Tibial artery (tissue), 4 donors: ENCODE data around the gene ADGRG2.

Experiments used
- DNase-seq, 2 donors: peaks; one replicate each; pipeline ENCODE4 v3.0.0-alpha.2; 2019
- H3K27ac ChIP-seq, 2 donors: fragments of 200-600 bp; sonication (generic) in 1 of 2; 1 replicate in 1 of 2; 2 replicates in 1 of 2; pipeline ENCODE4 v1.5.1; 2018 to 2019; ENCODE audit warnings: mild to moderate bottlenecking in 1 of 2
- H3K27me3 ChIP-seq, 2 donors: fragments of 200-600 bp; sonication (generic) in 1 of 2; one replicate each; pipeline versions ENCODE4 v1.5.1 to v1.6.0; 2016 to 2019
- H3K36me3 ChIP-seq, 3 donors: fragments of 200-600 bp; sonication (generic) in 2 of 3; one replicate each; pipeline ENCODE4 v1.5.1; 2016 to 2019; ENCODE audit warnings: mild to moderate bottlenecking in 2 of 3
- H3K4me1 ChIP-seq, 4 donors: fragments of 200-600 bp; sonication (generic) in 2 of 4; 1 replicate in 3 of 4; 2 replicates in 1 of 4; pipeline ENCODE4 v1.5.1; 2016 to 2019
- H3K4me3 ChIP-seq, 2 donors: fragments of 200-600 bp; sonication (generic) in 1 of 2; 1 replicate in 1 of 2; 2 replicates in 1 of 2; pipeline ENCODE4 v1.5.1; 2018 to 2019; ENCODE audit warnings: mild to moderate bottlenecking in 2 of 2
- H3K9me3 ChIP-seq, 3 donors: fragments of 200-600 bp; sonication (generic) in 1 of 3; one replicate each; pipeline ENCODE4 v1.5.1; 2016 to 2019
- CTCF ChIP-seq, 2 experiments: fragments of 200-600 bp in 1 of 2; fragments of 450-650 bp in 1 of 2; IDR thresholded peaks; one replicate each; pipeline ENCODE4 v1.5.1; 2017 to 2019; ENCODE audit warnings: antibody characterized with exemption in 2 of 2, mild to moderate bottlenecking in 1 of 2, moderate library complexity in 1 of 2
- intact Hi-C: fragments of 100-400 bp; cut with DNase I; formaldehyde crosslinking; loops from one replicate; pipeline ENCODE4 v1.15.0; 2023; ENCODE audit warnings: low total_unique reads

Gene ADGRG2

GRCh38 chrX:19046343-19047215 is 75.7 kb downstream of the ADGRG2 start:
- Histone ChIP-seq H3K27ac (no peak overlapping the region), H3K4me3 (no peak overlapping the region), H3K27me3 (no peaks in the 10 kb centered on the region), H3K4me1 (no peaks in the 10 kb centered on the region), H3K36me3 (no peaks in the 10 kb centered on the region), H3K9me3 (no peaks in the 10 kb centered on the region)
- no peak for DNase-seq
- intact Hi-C loops: loop anchor here (5.0 kb wide), 1 partner anchor 1716 kb away; no protein-coding TSS in a partner anchor
- TF ChIP-seq CTCF (IDR thresholded peaks at IDR 0.05): no peak

- Histone ChIP-seq H3K9me3 (no peaks in the 10 kb centered on the region), H3K4me1 (no peaks in the 10 kb centered on the region), H3K27me3 (no peaks in the 10 kb centered on the region), H3K36me3 (no peaks in the 10 kb centered on the region), H3K27ac (no peak overlapping the region), H3K4me3 (no peak overlapping the region)
- DNase-seq: no peak
- peak; percentile 6 to 14 for TF ChIP-seq CTCF (IDR thresholded peaks at IDR 0.05)
- intact Hi-C loops: no loop called here
These were observed 81.9 kb downstream of the ADGRG2 start for GRCh38 chrX:19040373-19040772.

- intact Hi-C loops: no loop called here
- DNase-seq: no peak
- no peaks in the 10 kb centered on the region for H3K9me3 ChIP-seq
These were observed 88.2 kb downstream of the ADGRG2 start for GRCh38 chrX:19034025-19034424.

GRCh38 chrX:19030805-19031204 is 91.5 kb downstream of the ADGRG2 start:
- H3K4me1 ChIP-seq: no peaks in the 10 kb centered on the region
- DNase-seq: no peak
- no peak overlapping the region for H3K27ac ChIP-seq
- H3K9me3 ChIP-seq: no peaks in the 10 kb centered on the region
- no peak for TF ChIP-seq CTCF (IDR thresholded peaks at IDR 0.05)
- no peak overlapping the region for H3K4me3 ChIP-seq
- no peaks in the 10 kb centered on the region for H3K36me3 ChIP-seq
- H3K27me3 ChIP-seq: no peaks in the 10 kb centered on the region
- intact Hi-C loops: no loop called here

More at GRCh38 chrX:19034025-19034424, 88.2 kb downstream of the ADGRG2 start:
- Histone ChIP-seq H3K4me3 (no peak overlapping the region), H3K36me3 (no peaks in the 10 kb centered on the region), H3K27me3 (no peaks in the 10 kb centered on the region), H3K4me1 (no peaks in the 10 kb centered on the region), H3K27ac (no peak overlapping the region)
- TF ChIP-seq CTCF (IDR thresholded peaks at IDR 0.05): no peak

GRCh38 chrX:19028560-19028959 is 93.7 kb downstream of the ADGRG2 start:
- Histone ChIP-seq H3K9me3 (no peaks in the 10 kb centered on the region), H3K4me1 (no peaks in the 10 kb centered on the region), H3K27me3 (no peaks in the 10 kb centered on the region), H3K4me3 (no peak overlapping the region), H3K27ac (no peak overlapping the region), H3K36me3 (no peaks in the 10 kb centered on the region)
- intact Hi-C loops: no loop called here
- DNase-seq: no peak
- TF ChIP-seq CTCF (IDR thresholded peaks at IDR 0.05): no peak
